GM19397 (cell line): ENCODE measurements around the gene AMOTL1.
"Not testable (repeated sequence)": the region's sequence is repeated elsewhere in the genome, so short reads cannot be mapped to it uniquely, and the experiment has no call there.

Source experiments
- ATAC-seq: cut with Tn5 transposase; IDR thresholded peaks from one replicate; pipeline ENCODE4 v1.9.1; 2021; ENCODE audit warnings: mild to moderate bottlenecking, moderate library complexity; ENCODE audit not compliant: unreplicated experiment

The AMOTL1 gene

GRCh38 chr11:94769880-94770279 is 1.7 kb downstream of the AMOTL1 start:
- no peak for ATAC-seq

GRCh38 chr11:94770563-94771120 is 2.5 kb downstream of the AMOTL1 start:
- no peak for ATAC-seq

GRCh38 chr11:94771390-94771789 is 3.2 kb downstream of the AMOTL1 start:
- ATAC-seq = no peak

- ATAC-seq = no peak
Measured at GRCh38 chr11:94771951-94772350, 3.8 kb downstream of the AMOTL1 start.

- no peak for ATAC-seq
Measured at GRCh38 chr11:94773842-94774241, 5.7 kb downstream of the AMOTL1 start.

- ATAC-seq = no peak
Measured at GRCh38 chr11:94774345-94774744, 6.2 kb downstream of the AMOTL1 start.

GRCh38 chr11:94775567-94776327 is 7.6 kb downstream of the AMOTL1 start:
- no peak for ATAC-seq

- peak; percentile 63 for ATAC-seq
Measured at GRCh38 chr11:94776351-94777321, 8.5 kb downstream of the AMOTL1 start.

GRCh38 chr11:94780432-94780831 is 12.3 kb downstream of the AMOTL1 start:
- ATAC-seq = no peak

- ATAC-seq = no peak
Measured at GRCh38 chr11:94781837-94782236, 13.7 kb downstream of the AMOTL1 start.

- no peak for ATAC-seq
Measured at GRCh38 chr11:94782446-94782845, 14.3 kb downstream of the AMOTL1 start.

GRCh38 chr11:94784884-94785283 is 16.7 kb downstream of the AMOTL1 start:
- no peak for ATAC-seq

- no peak for ATAC-seq
Measured at GRCh38 chr11:94785509-94785908, 17.4 kb downstream of the AMOTL1 start.

GRCh38 chr11:94786264-94787126 is 18.3 kb downstream of the AMOTL1 start:
- ATAC-seq = no peak

- no peak for ATAC-seq
Measured at GRCh38 chr11:94787801-94788200, 19.6 kb downstream of the AMOTL1 start.

GRCh38 chr11:94788396-94788795 is 20.2 kb downstream of the AMOTL1 start:
- ATAC-seq = no peak

- no peak for ATAC-seq
Measured at GRCh38 chr11:94790197-94790596, 22.0 kb downstream of the AMOTL1 start.

GRCh38 chr11:94790661-94791180 is 22.6 kb downstream of the AMOTL1 start:
- ATAC-seq = no peak

- no peak for ATAC-seq
Measured at GRCh38 chr11:94791216-94791889, 23.2 kb downstream of the AMOTL1 start.

- ATAC-seq = not testable (repeated sequence)
Measured at GRCh38 chr11:94791942-94792341, 23.8 kb downstream of the AMOTL1 start.
